Measurements from ENCODE around the gene C9orf78.
"Not testable (repeated sequence)": the region's sequence is repeated elsewhere in the genome, so short reads cannot be mapped to it uniquely, and the experiment has no call there.

C9orf78 gene

DNA sequence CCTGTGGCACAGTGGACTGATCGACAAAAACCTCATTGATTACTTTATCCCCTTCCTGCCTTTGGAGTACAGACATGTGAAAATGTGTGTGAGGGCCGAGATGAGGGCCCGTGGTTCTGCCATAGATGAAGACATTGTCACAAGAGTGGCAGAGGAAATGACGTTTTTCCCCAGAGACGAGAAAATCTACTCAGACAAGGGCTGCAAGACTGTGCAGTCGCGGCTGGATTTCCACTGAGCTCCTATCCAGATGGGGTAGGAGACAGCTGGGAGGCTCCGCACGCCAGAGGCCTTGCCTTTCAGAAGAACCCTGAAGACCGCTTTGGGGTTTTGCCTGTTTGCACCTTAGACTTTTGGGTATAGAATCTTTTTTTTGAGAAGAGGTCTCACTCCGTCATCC is 25.7 kb downstream of the C9orf78 start:
- DNase-seq, result no peak

DNA sequence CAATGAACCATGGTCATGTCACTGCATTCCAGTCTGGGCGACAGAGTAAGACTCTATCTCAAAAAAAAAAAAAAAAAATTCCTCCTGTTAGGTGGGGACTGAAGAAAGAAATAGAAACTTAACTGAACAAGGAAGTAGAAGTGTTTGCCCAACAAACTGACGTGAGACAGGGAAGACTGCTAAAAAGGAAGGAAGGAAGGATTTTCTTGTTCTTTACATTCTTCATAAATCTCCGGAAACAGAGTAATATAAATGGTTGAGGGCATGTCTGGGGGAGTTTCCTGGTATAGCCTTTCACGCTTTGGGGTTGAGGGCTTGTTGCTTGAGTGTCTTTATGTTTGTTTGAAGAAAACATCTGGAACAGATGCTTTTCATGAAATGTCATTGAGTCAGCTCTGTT is 29.0 kb downstream of the C9orf78 start:
- no peak for DNase-seq

DNA sequence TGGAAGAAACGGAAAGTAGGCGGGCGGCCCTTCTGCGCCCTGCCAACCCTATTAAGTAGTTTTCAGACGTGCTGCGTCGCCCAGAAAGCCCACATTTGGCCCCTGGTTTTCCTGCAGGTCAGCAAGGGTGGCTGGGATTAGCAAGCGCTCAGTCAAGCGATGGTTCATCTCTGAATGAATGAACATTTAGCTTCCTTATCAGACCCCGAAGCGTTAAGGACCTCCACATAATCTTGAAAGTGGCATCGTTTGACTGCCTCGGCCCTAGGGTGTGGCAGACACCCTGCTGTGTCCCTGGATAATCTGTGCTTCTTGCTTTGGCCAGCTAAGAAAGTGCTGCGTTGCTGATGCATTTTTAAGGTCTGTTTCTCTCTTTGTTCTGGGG is 31.4 kb downstream of the C9orf78 start:
- DNase-seq, result no peak

DNA sequence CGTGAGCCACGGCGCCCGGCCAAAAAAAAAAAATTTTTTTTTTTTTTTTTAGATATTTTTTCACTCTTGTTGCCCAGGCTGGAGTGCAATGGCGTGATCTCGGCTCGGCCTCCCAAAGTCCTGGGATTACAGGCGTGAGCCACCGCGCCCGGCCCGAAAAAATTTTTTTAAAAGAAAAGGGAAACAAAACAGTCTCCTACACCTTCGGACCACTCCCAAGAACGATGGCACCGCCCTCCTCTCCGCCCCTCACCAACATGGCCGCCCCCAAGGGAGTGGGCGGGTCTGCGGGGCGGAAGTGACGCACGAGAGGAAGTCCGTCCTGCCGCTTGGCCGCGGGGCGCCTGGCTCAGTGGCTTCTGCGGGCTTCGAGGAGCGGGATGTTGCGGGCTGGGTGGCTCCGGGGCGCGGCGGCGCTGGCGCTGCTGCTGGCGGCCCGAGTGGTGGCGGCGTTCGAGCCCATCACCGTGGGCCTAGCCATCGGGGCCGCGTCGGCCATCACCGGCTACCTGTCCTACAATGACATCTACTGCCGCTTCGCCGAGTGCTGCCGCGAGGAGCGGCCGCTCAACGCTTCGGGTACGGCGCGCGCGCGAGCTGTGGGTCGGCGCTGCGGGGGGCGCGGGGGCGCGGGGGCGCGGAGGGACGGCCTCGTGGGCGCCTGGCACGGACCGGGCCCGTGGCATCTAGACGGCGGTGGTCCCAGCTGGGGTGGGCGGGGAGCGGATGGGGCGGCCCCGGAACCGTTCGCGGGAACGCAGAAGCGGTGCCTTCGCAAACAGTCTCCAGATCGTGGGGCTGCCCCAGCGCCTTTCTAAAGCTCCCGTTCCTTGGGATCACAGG is 32.0 kb downstream of the C9orf78 start, which contains the start of gene TOR1B:
TSS of gene TOR1B (plus strand) at position 352 of the 843 bp plus-strand sequence. CDS start at position 381, 29 bp downstream.
- DNase-seq, result peak; percentile 97

DNA sequence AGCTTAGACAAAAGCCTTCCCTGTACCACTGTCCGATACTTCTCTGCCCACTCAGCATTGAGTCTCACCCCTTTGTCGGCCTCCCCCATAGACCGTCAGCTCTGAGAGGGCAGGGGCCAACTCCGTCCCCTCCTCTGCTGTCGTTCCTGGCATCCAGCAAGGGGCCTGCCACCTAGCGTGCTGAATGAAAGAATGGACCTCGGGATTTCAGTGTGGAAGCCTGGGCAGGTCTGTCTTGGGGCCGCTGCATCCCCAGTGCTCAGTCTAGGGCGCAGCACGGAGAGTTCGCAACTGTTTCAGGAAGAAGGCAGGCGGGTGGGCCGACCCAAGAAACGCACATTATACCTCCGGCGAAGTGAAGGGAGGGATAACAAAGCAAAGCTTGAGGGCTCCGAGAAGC is 33.6 kb downstream of the C9orf78 start:
- DNase-seq, result no peak

DNA sequence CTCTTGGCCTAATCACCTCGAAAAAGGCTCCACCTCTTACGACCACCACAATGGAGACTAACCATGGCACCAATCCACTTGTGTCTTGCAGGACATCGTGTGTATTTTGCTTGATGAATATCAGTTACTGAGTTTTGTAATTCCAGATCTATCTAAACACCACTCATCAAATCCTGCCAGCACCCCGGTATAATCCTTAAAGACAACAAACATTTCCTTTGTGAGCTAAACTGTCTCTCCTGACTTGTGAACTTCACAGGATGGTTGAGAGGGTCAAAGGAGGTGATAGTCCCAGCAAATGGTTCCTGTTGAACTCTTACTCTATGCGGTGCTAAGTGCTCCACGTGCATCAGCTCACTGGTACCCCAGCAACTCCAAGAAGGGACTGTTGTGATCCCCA is 36.1 kb downstream of the C9orf78 start:
- DNase-seq, result no peak

DNA sequence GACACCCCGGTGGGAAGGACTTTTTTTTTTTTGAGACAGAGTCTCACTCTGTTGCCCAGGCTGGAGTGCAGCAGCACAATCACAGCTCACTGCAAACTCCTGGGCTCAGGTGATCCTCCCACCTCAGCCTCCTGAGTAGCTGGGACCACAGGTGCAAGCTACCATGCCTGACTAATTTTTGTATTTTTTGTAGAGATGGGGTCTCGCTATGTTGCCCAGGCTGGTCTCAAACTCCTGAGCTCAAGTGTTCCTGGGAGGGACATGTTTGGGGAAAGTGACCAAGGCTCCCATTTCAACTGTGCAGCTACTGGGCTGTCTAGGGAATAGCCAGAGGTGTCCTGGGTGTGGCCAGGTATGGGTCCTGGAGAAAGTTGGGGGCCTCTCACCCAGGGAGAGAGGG is 39.0 kb downstream of the C9orf78 start:
- not testable (repeated sequence) for DNase-seq

DNA sequence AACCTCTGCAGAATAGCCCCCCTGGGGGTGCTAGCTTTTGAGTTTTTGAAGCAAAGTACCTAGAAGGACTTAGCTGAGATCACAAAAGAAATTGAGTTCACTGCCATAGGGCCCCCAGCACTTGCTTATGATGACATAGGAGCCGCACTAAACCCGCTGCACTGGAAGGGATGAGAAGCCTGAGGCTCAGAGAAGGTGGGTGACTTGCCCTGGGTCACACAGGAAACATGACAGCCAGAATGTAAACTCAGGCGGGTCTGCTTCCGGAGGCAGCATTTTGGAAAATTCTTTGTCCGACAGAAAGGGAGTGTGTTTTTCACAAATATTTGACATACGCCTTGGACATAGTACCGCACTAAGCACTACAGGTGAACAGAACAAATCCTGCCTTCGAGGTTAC is 40.5 kb downstream of the C9orf78 start:
- DNase-seq, result no peak

DNA sequence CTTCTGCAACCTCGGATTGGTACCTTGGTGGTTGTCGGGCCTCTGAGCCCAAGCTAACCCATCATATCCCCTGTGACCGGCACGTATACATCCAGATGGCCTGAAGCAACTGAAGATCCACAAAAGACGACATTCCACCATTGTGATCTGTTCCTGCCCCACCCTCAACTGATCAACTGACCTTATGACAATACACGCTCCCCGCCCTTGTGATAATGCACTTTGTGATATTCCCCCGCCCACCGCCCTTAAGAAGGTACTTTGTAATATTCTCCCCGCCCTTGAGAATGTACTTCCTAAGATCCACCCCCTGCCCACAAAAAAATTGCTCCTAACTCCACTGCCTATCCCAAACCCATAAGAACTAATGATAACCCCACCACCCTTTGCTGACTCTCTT is 48.6 kb downstream of the C9orf78 start:
- no peak for DNase-seq

DNA sequence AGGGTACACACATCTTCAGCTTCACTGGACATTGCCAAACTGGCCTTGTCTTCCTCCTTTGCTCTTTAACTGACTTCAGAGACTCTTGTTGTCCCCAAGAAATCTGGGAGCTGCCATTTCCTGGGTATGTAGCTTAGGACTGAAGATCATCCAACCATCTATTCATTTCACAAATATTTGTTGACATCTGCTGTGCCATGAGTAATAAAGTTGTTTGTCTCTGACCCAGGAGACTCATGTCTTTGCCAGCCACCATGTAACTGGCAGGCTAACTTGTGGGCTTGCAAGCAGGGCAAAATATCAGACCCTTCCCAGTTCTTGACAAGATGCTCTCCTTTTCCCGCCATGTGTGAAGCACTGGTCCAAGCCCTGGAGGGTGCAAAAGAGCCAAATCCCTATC is 49.2 kb downstream of the C9orf78 start:
- no peak for DNase-seq

DNA sequence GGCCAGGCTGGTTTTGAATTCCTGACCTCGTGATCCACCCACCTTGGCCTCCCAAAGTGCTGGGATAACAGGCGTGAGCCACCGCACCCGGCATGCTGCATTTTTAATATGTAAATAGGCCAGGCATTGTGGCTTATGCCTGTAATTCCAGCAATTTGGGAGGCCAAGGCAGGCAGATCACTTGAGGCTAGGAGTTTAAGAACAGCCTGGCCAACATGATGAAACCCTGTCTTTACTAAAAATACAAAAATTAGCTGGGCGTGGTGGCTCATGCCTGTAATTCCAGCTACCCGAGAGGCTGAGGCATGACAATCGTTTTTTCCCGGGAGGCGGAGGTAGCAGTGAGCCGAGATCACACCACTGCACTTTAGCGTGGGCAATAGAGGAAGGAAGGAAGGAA is 50.1 kb downstream of the C9orf78 start:
- not testable (repeated sequence) for DNase-seq

DNA sequence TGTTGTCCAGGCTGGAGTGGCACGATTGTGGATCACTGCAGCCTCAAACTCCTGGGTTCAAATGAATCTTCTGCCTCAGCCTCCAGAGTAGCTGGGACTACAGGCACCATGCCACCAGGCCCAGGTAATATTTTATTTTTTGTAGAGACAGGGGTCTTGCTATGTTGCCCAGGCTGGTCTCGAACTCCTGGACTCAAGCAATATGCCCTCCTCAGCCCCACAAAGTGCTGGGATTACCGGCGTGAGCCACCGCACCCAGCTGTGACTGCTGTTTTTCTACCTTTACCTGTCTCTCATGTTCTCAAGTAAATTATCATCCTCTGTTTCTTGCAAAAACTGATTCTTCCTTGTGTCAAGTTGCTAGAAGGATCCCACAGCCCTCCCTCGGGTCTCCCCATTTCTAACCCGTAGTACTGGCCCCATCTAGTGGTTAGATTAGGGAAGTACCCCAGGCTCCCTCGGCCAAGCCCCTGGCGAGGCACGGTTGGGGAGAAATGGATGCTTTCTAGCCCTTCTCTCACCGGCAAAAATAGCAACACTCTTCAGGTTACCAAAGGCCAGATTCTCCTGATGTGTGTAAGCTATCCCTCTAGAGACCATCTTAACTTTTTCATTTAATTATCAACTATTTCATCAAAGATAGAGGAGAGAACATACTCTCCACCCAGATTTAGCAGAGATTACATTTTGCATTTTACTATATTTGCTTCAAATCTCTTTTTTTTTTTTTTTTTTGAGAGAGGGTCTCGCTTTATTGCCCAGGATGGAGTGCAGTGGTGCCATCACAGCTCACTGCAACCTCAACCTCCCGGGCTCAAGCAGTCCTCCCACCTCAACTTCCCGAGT is 51.3 kb downstream of the C9orf78 start:
- peak; percentile 86 for DNase-seq

DNA sequence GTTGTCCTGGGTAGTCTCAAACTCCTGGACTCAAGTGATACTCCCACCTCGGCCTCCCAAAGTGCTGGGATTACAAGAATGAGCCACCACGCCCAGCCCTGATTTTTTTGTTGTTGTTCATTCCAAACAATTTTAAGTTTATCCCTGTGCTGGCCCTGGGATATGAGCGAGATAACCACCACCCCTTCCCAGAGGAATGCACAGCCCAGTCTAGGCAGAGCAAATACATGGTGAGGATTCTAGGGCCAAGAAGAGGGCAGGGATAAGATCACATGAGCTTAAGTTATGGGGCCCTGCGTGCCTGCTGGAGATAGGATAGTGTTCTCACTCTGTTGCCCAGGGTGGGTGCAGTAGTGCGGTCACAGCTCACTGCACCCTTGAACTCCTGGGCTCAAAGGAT is 53.1 kb downstream of the C9orf78 start:
- no peak for DNase-seq

DNA sequence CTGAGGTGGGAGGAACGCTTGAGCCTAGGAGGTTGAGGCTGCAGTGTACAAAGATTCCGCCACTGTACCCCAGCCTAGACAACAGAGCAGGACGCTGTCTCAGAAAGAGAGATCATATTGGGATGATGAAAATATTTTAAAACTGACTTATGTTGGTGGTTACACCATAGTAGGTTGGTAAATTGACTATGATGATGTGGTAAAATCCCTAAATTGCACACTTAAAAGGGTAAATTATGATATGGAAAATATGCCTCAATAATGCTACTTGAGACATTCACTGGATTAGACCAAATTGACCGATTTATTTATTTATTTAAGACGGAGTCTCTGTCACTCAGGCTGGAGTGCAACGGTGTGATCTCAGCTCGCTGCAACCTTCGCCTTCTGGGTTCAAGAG is 53.9 kb downstream of the C9orf78 start:
- DNase-seq, result no peak

DNA sequence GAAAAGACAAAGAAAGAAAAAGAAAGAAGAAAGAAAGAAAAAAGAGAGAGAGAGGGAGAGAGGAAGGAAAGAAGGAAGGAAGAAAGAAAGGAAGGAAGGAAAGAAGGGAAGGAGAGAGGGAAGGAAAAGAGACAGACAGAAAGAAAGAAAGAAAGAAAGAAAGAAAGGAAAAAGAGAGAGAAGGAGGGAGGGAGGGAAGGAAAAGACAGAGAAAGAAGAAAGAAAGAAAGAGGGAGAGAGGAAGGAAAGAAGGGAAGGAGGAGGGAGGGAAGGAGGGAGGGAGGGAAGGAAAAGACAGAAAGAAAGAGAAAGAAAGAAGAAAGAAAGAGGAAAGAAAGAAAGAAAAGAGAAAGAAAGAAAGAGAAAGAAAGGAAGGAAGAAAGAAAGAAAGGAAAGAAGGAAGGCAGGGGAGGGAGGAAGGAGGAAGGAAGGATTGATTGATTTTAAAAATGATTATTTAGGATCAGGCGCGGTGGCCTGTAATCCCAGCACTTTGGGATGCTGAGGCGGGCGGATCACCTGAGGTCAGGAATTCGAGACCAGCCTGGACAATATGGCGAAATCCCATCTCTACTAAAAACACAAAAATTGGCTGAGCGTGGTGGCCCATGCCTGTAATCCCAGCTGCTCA is 55.4 kb downstream of the C9orf78 start:
- DNase-seq, result no peak

DNA sequence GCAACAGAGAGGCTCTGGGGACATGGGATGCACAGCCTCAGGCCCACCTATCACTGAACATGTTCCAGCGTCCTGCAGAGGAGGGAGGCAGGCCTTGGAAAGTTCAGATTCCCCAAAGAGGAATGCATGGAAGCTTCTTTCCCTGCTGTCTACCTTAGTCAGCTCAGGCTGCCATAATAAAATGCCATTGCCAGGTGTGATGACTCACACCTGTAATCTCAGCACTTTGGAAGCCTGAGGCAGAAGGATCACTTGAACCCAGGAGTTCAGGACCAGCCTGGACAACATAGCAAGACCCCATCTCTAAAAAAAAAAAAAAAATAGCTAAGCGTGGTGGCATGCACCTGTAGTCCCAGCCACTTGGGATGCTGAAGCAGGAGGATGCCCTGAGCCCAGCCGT is 56.6 kb downstream of the C9orf78 start:
- no peak for DNase-seq

DNA sequence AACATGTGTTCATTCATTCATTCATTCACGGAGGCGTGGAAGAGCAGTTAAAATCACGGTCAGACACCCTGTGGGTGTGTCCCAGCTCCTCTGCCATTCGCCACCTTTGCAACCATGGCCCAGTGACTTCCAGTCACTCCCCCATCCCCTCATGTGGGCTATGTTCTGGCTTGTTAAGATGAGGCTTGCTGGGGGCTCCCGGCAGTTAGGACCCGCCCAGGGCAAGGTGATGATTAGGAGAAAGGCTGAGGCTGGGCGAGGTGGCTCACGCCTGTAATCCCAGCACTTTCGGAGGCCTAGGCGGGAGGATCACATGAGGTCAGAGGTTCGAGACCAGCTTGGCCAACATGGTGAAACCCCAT is 57.3 kb downstream of the C9orf78 start:
- no peak for DNase-seq

Data from stimulated activated CD8-positive, alpha-beta memory T cell treated with anti-CD3 and anti-CD28 coated beads, Interleukin-4, amount 100 ng/mL, for 48 hours (primary cell).